ENCODE data around the gene TRMT1.
A peak's percentile ranks its signal among the peaks of the same experiment; 100 is the strongest.

Gene TRMT1

DNA sequence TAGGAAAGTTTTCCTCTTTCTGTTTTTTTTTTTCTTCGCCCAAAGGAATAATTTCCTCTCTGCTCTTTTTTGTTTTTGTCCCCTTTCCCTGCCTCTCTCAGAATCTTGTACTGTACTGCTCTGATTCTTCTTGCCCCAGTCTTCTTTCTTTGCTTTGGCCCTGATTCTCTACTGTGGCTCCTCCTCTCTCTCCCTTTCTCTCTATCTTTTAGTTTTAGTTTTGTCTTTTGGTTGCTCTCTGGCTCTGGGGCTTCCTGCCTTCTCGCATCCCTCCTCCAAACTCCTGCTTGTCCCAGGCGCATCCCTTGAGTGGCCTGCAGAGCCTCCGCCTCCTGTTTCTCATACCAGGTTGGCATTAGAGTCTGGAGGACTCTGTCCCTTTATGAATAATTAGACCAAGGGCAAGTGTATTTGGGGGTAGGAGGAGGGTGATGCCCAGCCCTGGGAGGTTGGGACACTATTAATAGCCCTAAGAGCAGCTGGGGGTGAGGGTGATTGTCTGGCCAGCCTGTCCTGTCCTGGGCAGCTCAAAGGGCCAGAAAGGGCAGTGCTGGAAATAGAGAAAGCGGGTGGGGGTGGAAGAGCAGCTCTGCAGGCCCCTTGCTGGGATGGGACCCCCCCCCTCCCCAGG lies 53.0 kb downstream of the TRMT1 start:
- no peak for DNase-seq (ENCODE audit: insufficient read length, low spot score)
- FAIRE-seq, result no peak
- TF ChIP-seq, protein P1, sequence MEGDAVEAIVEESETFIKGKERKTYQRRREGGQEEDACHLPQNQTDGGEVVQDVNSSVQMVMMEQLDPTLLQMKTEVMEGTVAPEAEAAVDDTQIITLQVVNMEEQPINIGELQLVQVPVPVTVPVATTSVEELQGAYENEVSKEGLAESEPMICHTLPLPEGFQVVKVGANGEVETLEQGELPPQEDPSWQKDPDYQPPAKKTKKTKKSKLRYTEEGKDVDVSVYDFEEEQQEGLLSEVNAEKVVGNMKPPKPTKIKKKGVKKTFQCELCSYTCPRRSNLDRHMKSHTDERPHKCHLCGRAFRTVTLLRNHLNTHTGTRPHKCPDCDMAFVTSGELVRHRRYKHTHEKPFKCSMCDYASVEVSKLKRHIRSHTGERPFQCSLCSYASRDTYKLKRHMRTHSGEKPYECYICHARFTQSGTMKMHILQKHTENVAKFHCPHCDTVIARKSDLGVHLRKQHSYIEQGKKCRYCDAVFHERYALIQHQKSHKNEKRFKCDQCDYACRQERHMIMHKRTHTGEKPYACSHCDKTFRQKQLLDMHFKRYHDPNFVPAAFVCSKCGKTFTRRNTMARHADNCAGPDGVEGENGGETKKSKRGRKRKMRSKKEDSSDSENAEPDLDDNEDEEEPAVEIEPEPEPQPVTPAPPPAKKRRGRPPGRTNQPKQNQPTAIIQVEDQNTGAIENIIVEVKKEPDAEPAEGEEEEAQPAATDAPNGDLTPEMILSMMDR (IDR thresholded peaks at IDR 0.05; ENCODE audit: insufficient read depth, missing control alignments), result no peak

DNA sequence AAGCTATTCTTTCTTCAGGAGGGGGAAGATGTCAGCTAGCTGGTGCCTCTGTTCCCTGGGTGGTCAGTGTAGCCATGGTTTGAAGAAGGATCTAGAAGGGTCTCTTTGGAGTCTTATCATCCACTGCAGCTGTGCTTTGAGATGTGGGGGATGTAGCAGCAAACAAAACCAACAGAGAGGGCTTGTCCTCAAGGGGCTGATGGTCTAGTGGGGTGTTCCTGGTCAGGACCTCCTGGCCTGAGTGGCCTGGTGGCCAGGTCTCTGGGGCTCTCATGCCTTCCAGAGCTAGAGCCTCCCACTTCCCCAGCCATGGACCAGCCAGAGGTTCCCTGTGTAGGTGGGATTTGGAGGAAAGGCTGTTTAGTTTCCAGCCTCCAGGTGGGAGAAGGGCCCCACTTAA lies 54.2 kb downstream of the TRMT1 start:
- no peak for FAIRE-seq
- no peak for DNase-seq (ENCODE audit: insufficient read length, low spot score)
- TF ChIP-seq, protein P1 (IDR thresholded peaks at IDR 0.05; ENCODE audit: insufficient read depth, missing control alignments), result no peak

DNA sequence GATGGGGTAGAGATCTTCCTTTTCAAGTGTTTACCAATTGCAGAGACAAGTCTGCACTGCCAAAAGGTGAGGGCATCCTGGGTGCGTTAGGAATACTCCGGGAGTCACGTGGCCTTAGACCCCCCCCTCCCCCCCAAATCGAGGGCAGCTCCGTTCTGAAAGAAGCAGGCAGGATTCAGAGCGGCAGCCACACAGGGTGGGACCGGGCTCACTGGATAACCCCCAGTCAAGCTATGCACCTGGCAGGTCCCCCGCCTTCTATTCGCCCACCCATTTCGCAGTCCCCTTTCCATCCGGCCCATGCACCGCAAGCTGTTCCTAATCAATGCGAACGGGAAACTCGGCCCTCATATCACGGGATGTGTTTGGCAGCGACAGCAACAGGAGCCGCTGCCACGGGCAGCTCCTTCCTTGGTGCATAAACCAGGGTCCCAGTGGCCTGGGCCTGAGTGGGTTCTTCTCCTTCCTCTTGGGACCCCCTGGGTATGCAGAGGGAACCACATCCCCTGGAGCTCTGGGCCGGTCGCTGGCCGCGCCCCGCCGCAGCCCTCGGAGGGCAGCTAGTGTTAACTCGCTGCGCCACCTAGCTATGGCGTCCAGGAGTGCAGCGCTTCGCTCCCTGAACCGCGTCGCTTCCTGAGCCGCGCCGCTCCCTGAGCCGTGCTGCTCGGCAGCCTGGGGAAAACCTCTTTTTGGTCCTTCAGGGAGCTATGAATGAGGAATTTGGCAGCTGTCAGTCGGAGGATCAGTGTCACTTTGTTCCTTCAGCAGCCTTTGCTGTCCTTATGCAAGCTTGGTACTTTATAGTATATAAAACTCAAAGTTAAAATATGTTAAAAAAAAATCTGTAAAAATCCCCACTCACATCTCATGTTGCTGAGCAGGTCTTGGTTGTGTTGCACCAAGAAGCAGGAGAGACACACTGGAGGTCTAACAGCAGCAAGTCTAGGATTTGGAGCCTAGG lies 55.3 kb downstream of the TRMT1 start:
- DNase-seq (ENCODE audit: insufficient read length, low spot score) (peak; percentile 91), FAIRE-seq (no peak)
- TF ChIP-seq, protein P1 (IDR thresholded peaks at IDR 0.05; ENCODE audit: insufficient read depth, missing control alignments), result peak; percentile 89

DNA sequence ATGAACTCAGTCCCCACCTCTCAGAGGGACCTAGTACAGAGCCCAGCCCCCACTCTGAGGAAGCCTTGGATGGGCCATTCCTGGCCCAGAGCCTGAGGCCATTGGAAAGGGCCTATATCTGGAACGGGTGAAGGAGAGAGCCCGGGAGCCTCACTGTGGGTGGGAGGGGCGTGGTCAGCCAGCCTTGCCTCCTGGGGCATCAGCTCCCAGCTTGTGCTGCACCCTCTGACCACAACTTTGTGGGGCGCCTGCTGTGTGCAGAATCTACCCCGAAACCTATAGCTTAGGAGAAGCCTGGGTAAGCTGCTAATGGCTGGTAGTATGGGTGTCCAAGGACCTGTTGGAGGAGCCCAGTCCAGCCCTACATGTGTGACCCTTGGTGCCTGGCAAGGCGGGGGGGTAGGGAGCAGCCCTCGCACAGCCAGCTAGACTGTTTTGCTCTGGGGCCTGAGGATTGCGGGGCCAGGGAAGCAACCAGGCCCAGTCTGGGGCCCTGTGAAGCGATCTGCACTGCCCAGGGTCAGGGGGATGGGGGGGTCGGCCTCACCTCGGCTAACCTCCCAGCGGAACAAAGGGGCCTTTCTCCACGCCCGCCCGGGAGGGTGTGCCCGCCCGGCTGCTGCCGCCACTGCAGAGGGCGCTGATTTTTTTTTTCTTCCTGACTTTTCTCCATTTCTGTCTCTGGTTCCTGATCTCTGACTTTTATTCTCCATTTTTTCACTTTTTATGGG lies 56.1 kb downstream of the TRMT1 start:
- DNase-seq (ENCODE audit: insufficient read length, low spot score) (no peak), FAIRE-seq (no peak)
- TF ChIP-seq, protein P1 (IDR thresholded peaks at IDR 0.05; ENCODE audit: insufficient read depth, missing control alignments), result no peak

DNA sequence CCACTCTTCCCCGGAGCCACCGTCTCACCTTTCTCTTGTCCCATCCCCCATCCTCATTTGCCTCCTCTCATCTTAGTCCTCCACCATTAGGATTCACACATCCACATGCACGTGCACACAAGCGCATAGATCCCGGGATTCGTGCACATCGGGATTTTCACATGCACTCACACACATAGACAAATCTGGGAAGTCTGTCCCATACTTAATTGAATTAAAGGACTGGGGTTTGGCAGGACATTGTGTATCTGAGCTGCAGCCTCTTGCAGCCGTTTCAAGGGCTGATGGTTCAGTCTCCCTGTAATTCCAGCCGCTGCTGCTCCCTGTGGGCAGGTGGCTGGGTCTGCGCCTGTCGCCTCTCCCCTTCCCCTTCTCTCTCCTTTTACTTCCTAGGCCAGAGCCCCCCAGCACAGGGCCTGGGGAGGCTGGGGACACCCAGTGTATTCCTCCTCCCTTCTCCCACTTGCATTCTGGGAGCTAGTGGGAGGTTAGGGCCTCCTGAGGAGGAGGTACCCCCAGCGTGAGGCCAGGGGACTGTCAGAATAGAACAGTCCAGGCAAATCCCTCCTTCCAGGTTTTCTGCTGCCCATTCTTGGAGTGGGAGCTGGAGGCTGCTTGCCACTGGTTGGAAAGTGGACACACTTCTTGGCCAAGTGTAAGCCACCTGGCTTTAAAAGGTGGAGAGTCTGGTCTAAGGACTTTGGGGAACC lies 57.4 kb downstream of the TRMT1 start:
- DNase-seq (ENCODE audit: insufficient read length, low spot score), result no peak
- no peak for FAIRE-seq
- TF ChIP-seq, protein P1 (IDR thresholded peaks at IDR 0.05; ENCODE audit: insufficient read depth, missing control alignments), result no peak

DNA sequence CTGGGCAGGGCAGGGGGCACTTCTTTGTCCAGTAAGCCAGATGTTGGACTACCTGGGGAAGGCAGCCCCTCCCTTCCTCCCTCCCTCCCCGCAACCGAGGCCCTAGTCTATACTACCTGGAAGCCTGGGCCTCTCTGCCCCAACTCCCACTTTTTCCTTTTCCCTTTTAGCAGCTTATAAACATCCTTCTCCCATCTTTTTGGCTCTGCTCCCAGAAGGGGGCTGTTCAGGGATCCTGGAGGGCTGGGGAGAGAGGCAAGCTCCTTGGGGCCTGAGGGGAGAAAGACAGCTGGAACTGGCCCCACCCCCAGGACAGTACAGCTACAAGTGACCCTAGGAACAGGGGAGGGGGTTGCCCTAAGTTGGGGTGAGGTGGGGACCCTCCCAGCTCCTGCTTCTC lies 58.8 kb downstream of the TRMT1 start:
- DNase-seq (ENCODE audit: insufficient read length, low spot score) (no peak), FAIRE-seq (no peak)
- TF ChIP-seq, protein P1 (IDR thresholded peaks at IDR 0.05; ENCODE audit: insufficient read depth, missing control alignments), result no peak
